Stimulated activated CD8-positive, alpha-beta memory T cell treated with anti-CD3 and anti-CD28 coated beads, Interleukin-7, amount 100 ng/mL, for 1 hour (primary cell): ENCODE data around the gene COBLL1.
"Not testable (repeated sequence)": the region's sequence is repeated elsewhere in the genome, so short reads cannot be mapped to it uniquely, and the experiment has no call there.

Experiments
- DNase-seq, 2 donors: peaks; one replicate each; pipeline ENCODE4 v3.0.0-alpha.2; 2020; ENCODE audit warnings: low read depth in 2 of 2

COBLL1 gene

DNA sequence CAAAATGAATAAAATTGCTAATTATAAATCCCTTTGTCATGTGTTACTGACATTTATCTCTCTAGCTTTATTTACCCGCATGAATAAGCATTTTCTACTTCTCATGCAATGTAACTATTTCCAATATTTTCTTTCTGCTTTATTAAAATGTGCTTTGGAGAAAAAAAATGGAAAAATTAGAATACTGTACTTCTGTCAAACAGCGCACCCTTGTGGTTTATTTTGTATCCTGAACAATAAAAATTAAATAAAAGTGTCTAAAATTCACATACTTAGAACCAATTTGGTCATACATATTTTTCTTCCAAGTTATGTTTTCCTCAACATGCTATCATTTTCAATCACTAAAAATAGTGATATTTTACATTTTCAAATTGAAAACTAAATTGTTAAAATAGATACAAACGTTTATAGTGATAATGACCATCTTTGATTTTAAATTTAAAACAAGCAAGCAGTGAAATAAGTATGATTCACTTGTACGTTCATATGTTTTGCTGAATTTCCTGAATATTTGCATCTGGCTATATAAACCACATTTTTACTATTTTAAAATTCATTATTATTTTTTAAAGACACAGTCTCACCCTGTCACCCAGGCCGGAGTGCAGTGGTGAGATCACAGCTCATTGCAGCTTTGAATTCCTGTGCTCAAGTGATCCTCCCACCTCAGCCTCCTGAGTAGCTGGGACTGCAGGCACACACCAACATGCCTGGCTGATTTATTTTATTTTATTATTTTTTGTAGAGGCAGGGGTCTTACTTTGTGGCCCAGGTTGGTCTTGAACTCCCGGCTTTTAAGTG lies 124.4 kb downstream of the COBLL1 start:
- DNase-seq = no peak

GRCh38 chr2:164714471-164714870 lies 127.2 kb downstream of the COBLL1 start:
- DNase-seq = no peak

- DNase-seq = no peak
These were observed 129.9 kb downstream of the COBLL1 start for GRCh38 chr2:164711766-164712138.

- DNase-seq = no peak
These were observed 130.5 kb downstream of the COBLL1 start for GRCh38 chr2:164710837-164711765.

DNA sequence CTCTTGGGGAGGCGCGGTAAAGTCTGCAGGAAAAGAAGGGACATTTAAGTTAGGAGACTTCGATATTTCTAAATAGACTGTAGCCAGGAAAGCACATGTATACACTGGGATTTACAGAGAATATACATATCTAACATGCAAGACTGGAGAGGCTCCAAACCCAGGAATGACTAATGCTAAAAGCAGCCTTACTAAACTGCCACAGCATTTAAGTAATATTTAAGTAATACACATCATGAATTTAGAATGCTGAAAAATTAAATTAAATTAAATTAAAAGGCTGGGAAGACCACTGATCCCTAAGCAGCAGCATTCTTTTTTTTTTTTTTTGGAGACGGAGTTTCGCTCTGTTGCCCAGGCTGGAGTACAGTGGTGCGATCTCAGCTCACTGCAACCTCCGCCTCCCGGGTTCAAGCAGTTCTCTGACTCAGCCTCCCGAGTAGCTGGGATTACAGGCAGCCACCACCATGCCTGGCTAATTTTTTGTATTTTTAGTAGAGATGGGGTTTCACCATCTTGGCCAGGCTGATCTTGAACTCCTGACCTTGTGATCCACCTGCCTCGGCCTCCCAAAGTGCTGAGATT lies 131.3 kb downstream of the COBLL1 start:
- DNase-seq = not testable (repeated sequence)

DNA sequence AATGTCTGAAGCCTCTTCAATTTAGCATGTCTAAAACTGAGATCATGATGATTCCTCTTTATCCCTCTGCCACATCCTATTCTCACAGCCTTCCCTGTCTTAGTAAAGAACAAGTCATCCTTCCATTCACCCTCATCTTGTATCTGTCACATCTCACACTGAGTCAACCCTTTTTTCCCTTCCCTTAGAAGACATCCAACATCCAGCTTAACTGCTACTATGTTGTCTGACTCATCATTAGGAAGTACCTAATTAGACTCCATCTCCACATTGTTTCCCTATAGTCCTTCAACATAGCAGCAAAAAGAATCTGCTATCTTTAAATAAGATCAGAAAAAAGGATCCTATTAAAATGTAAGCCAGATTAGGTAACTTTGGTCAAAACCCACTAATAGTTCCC lies 135.1 kb downstream of the COBLL1 start:
- DNase-seq = no peak

DNA sequence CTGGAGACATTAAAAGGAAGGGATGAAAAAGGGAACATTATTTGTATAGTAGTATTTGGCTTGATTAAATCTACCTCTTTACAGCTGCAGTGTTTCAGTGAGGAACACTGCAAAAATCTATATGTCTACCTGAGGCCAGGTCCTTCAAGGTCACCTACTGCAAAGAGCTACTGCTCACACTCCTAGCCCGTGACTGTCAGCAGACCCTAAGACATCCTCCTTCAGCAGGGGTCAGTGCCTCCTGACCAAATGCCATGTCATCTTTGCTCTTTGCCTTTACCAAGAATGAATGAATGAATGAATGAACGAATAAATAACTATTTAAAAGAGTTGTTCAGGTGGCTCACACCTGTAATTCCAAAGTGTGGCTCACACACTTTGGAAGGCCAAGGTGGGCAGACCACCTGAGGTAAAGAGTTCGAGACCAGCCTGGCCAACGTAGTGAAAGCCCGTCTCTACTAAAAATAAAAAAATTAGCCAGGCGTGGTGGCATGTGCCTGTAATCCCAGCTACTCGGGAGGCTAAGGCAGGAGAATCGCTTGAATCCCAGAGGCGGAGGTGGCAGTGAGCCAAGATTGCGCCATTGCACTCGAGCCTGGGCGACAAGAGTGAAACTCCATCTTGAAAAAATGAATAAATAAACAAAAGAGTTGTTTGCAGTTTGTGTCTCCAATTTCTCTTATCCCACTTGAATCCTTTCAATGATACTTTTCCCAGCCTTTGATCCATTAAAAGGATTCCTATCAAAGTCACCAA lies 136.0 kb downstream of the COBLL1 start:
- DNase-seq = no peak

DNA sequence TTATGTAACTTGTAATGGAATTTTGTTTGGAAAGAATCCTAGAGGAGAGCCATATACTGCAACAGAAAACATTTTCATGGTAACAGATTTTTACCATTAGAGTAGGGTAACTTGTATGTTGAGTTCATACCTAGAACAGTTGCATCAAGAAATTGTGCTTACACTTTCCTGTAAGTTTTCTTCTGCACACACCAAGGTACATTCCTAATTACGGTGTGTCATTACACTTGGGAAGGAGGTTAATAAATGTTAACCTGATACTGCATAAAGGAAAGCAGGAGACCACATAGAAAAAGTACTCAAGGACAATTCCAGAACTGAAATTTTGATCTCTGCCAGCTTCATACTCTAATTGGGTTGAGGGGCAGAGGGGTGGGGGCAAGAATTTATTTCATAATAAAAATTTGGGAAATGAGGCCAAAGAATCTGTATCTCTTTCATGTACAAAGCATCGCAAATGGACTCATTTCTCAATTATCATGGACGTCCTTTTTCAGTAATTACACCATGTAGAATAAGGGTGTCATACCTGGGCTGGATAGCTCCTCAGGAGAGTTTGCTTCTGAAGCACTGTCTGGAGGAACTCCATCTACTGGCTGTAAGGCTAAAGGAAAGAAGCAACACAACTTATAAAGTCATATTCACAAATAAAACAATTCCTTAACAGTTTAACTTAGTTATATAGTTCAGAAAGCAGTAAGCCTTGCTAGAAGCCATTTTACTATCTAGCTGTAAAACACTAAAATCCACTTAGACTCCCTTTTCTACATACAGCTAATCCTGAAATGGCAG lies 137.5 kb downstream of the COBLL1 start:
- no peak for DNase-seq

GRCh38 chr2:164701565-164701964 lies 140.1 kb downstream of the COBLL1 start:
- no peak for DNase-seq

- no peak for DNase-seq
These were observed 141.2 kb downstream of the COBLL1 start for GRCh38 chr2:164700390-164700789.

- DNase-seq = no peak
These were observed 143.7 kb downstream of the COBLL1 start for GRCh38 chr2:164697688-164698461.

- DNase-seq = no peak
These were observed 145.0 kb downstream of the COBLL1 start for GRCh38 chr2:164696634-164697033.

DNA sequence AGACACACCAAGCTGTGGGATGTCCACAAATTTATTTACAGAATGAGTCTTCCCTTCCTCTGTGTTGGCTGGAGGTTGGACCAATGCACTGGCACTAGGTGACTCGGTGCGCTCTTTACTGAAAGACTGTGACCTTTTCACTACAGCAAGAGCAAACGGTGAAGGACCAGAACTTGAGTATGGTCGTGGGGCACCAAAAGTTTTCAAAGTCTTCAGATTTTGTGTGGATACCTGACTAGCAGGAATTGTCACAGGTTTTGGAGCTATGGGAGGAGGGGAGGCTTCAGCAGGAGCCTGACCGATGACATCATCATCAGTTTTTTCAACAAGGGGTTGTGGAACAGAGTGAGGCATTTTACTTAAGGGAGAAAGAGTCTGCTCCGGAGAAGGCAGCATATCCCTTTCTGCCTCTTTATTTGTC lies 147.3 kb downstream of the COBLL1 start:
- DNase-seq = no peak

GRCh38 chr2:164693834-164694233 lies 147.8 kb downstream of the COBLL1 start:
- DNase-seq = no peak

- DNase-seq = no peak
These were observed 148.2 kb downstream of the COBLL1 start for GRCh38 chr2:164693390-164693789.

GRCh38 chr2:164692958-164693357 lies 148.7 kb downstream of the COBLL1 start:
- no peak for DNase-seq

GRCh38 chr2:164692114-164692513 lies 149.5 kb downstream of the COBLL1 start:
- DNase-seq = no peak

DNA sequence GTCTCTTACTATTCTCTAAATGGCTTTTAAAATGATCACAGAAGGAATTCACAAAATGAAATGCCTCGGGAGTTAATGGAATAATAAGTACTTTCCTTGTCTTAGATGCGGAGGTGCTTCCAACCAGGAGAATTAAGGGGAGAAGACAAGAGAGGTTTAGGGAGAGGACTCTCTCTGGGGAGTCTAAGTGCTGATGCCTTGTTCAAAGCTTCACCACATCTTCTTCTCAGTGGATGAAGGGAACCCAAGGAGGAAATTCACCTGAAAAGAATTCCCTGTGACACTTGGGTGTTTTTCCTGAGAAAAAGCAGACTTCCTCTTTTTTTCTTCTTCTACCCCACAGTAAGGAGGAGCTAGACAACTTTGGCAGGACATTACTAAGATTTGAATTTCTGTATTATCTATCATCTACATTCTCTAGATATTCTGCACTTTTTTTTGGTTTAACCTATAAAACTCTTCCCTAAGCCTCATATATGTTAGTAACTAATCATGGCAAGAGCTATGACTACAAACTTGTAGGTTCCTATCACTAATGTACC lies 150.2 kb downstream of the COBLL1 start:
- DNase-seq = no peak

GRCh38 chr2:164690361-164690760 lies 151.3 kb downstream of the COBLL1 start:
- no peak for DNase-seq

DNA sequence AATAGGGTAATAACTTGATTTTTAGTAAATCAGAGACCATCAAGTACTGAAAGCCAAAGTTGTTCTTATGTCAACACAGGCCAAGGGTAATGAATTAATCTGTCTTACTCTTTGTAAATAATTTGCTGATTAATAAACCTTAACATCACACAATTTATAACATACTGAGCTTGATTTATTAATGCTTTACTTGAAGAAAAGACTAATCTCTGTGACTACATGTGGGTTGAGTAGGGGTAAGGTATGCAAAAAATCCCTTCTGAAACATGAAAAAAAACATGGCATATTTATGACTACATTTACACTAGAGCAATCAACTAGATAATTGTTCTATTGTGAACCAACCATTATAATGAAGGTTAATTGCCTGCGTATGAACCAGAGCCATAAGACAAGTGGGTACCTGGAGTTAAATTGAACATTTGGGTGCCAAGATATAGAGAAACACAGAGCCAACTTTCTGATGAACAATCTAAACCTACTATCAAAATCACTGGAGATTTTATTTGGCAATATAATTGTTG lies 152.7 kb downstream of the COBLL1 start:
- no peak for DNase-seq
